Adrenal gland (tissue), 12 donors: ENCODE results near the gene OPCML. TPM values are rescaled to one million over a fixed set of nuclear protein-coding genes. Genes with fewer than 3 reads are reported as not detected.

Experiments used
- DNase-seq, 7 donors: peaks; one replicate each; pipeline ENCODE4 v3.0.0-alpha.2; 2019 to 2020
- H3K27ac ChIP-seq, 5 donors: fragments of 200-600 bp; sonication (generic) in 4 of 5; 1 replicate in 3 of 5; 2 replicates in 2 of 5; pipeline versions ENCODE4 v1.5.1 to v1.8.0; 2016 to 2020; ENCODE audit warnings: mild to moderate bottlenecking in 1 of 5
- H3K27me3 ChIP-seq: fragments of 200-600 bp; 2 replicates; pipeline ENCODE4 v1.8.0; 2021
- H3K36me3 ChIP-seq, 2 donors: fragments of 200-600 bp; replicated peaks in 1 of 2; 1 replicate in 1 of 2; 2 replicates in 1 of 2; pipeline versions ENCODE4 v1.5.1 to v1.8.0; 2018 to 2022
- H3K4me1 ChIP-seq, 2 donors: fragments of 200-600 bp; replicated peaks in 1 of 2; 1 replicate in 1 of 2; 2 replicates in 1 of 2; pipeline versions ENCODE4 v1.5.1 to v1.8.0; 2018 to 2021
- H3K4me3 ChIP-seq, 4 donors: fragments of 200-600 bp; sonication (generic) in 3 of 4; one replicate each; pipeline ENCODE4 v1.5.1; 2016 to 2018
- H3K9me3 ChIP-seq, 3 donors: fragments of 200-600 bp; sonication (generic) in 1 of 3; replicated peaks in 1 of 3; 1 replicate in 2 of 3; 2 replicates in 1 of 3; pipeline versions ENCODE4 v1.5.1 to v1.8.0; 2016 to 2021
- POLR2A ChIP-seq, 2 donors: fragments of 450-650 bp; IDR thresholded peaks; one replicate each; pipeline ENCODE4 v1.6.1; 2017; ENCODE audit warnings: antibody characterized with exemption in 2 of 2, mild to moderate bottlenecking in 2 of 2, moderate library complexity in 1 of 2
- WGBS, 4 donors: extraction: QIAGEN DNeasy Blood & Tissue Kit in 2 of 4; methylation state at CpG; one replicate each; pipeline versions ENCODE4 v1.1.5 to v1.1.7; 2013 to 2017; 5-methylcytosine and 5-hydroxymethylcytosine counted together
- intact Hi-C, 2 donors: fragments of 100-400 bp; cut with DNase I; formaldehyde crosslinking; loops; one replicate each; pipeline versions ENCODE4 v1.14.1 to v1.15.0; 2022 to 2023
- polyA plus RNA-seq, 3 donors: library from polyadenylated mRNA; stranded (reverse); fragments of 200-250 nt in 2 of 3; fragments of 350-450 nt in 1 of 3; fragmentation: Illumina TruSeq in 1 of 3; extraction: RNeasy Lipid Tissue Mini Kit (QIAGEN cat#74804) in 1 of 3; gene quantifications; one replicate each; pipeline ENCODE4 v1.2.3, GENCODE V29; 2013 to 2014
- total RNA-seq, 9 donors: library from RNA; depleted of rRNA in 4 of 9; stranded (reverse); fragments of >200 nt in 4 of 9; fragments of 120-200 nt in 1 of 9; fragmentation: NEBNext Ultra II Directional in 1 of 9; extraction: Animal tissue kit (Norgen Biotek cat#: 25700) in 1 of 9; gene quantifications; one replicate each; pipeline versions ENCODE4 v1.1.0 to v1.2.4, GENCODE V29; 2013 to 2023
- TF ChIP-seq, protein P1 (sequence below), 6 experiments: fragments of 450-650 bp in 4 of 6; fragments of 200-600 bp in 2 of 6; sonication (generic) in 1 of 6; IDR thresholded peaks; 1 replicate in 5 of 6; 2 replicates in 1 of 6; pipeline versions ENCODE4 v1.5.1 to v1.8.0; 2016 to 2021; ENCODE audit warnings: antibody characterized with exemption in 6 of 6, mild to moderate bottlenecking in 2 of 6, moderate library complexity in 1 of 6
- donor health status: healthy with polysubstance abuse.
- donor health status: Bipolar disorder and iron deficiency.
- donor health status: DM: yes; HTN: yes; CAD: no.
- donor health status: DM: no; HTN: no; CAD: no.
- donor health status: DM: no; HTN: no; CAD: no.
- donor health status: DM: yes; HTN: yes; CAD: no.

Gene OPCML
- total and polyA plus RNA-seq, 12 donors: 0.10 to 5.5 (median 0.72) TPM; not detected in 5

- no peak for DNase-seq
- 35 to 56% (median 46%) methylated on average over 4 of the region's 4 CpGs for WGBS, 4 donors
- no peak for TF ChIP-seq POLR2A (IDR thresholded peaks at IDR 0.05)
- TF ChIP-seq, protein P1, sequence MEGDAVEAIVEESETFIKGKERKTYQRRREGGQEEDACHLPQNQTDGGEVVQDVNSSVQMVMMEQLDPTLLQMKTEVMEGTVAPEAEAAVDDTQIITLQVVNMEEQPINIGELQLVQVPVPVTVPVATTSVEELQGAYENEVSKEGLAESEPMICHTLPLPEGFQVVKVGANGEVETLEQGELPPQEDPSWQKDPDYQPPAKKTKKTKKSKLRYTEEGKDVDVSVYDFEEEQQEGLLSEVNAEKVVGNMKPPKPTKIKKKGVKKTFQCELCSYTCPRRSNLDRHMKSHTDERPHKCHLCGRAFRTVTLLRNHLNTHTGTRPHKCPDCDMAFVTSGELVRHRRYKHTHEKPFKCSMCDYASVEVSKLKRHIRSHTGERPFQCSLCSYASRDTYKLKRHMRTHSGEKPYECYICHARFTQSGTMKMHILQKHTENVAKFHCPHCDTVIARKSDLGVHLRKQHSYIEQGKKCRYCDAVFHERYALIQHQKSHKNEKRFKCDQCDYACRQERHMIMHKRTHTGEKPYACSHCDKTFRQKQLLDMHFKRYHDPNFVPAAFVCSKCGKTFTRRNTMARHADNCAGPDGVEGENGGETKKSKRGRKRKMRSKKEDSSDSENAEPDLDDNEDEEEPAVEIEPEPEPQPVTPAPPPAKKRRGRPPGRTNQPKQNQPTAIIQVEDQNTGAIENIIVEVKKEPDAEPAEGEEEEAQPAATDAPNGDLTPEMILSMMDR (IDR thresholded peaks at IDR 0.05): no peak
- H3K4me3 ChIP-seq: no peak overlapping the region
- no peaks in the 10 kb centered on the region for H3K9me3 ChIP-seq
- H3K27ac ChIP-seq: no peak overlapping the region
- intact Hi-C loops: no loop called here
- no peaks in the 10 kb centered on the region for H3K36me3 ChIP-seq
- no peaks in the 10 kb centered on the region for H3K4me1 ChIP-seq
- H3K27me3 ChIP-seq: peaks cover 11% of the 10 kb centered on the region
These were observed 317.7 kb downstream of the OPCML start for GRCh38 chr11:133214646-133215045.

DNA sequence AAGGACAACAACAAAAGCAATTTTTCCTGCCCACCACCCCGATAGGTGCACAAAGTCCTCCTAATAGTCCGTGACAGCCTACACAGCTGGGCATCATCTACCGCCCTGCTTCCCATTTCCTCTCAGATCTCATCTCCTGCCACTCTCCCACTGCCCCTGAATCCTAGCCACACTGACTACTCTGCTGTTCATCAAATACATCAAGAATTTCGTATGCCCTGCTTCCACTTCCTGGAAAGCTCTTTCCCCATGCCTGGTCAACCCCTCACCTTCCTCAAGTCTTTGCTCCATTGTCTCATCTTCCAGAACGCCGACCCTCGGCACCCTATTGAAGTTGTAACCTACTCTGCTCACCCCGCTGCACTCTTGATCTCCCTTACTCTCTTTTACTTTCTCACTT, 320.1 kb downstream of the OPCML start:
- Histone ChIP-seq H3K4me1 (no peaks in the 10 kb centered on the region), H3K9me3 (no peaks in the 10 kb centered on the region), H3K36me3 (no peaks in the 10 kb centered on the region), H3K27ac (no peak overlapping the region), H3K4me3 (no peak overlapping the region), H3K27me3 (peaks cover 5% of the 10 kb centered on the region)
- TF ChIP-seq POLR2A (IDR thresholded peaks at IDR 0.05): no peak
- TF ChIP-seq, protein P1 (IDR thresholded peaks at IDR 0.05): no peak
- 76 to 84% (median 80%) methylated on average over 8 of the region's 8 CpGs for WGBS, 4 donors
- intact Hi-C loops: no loop called here
- no peak for DNase-seq

GRCh38 chr11:133207995-133208394, 324.3 kb downstream of the OPCML start:
- no peaks in the 10 kb centered on the region for H3K27me3 ChIP-seq
- 69 to 82% (median 73%) methylated on average over 5 of the region's 5 CpGs for WGBS, 4 donors
- DNase-seq: no peak
- no peaks in the 10 kb centered on the region for H3K36me3 ChIP-seq
- intact Hi-C loops: no loop called here
- no peak overlapping the region for H3K27ac ChIP-seq
- H3K4me3 ChIP-seq: no peak overlapping the region
- no peaks in the 10 kb centered on the region for H3K9me3 ChIP-seq
- TF ChIP-seq, protein P1 (IDR thresholded peaks at IDR 0.05): no peak
- TF ChIP-seq POLR2A (IDR thresholded peaks at IDR 0.05): no peak
- H3K4me1 ChIP-seq: no peaks in the 10 kb centered on the region

- no peak overlapping the region for H3K27ac ChIP-seq
- H3K4me1 ChIP-seq: no peaks in the 10 kb centered on the region
- H3K4me3 ChIP-seq: no peak overlapping the region
- H3K27me3 ChIP-seq: no peaks in the 10 kb centered on the region
- WGBS, 4 donors: 79 to 86% (median 82%) methylated on average over 17 of the region's 17 CpGs
- TF ChIP-seq POLR2A (IDR thresholded peaks at IDR 0.05): no peak
- TF ChIP-seq, protein P1 (IDR thresholded peaks at IDR 0.05): no peak
- H3K9me3 ChIP-seq: no peaks in the 10 kb centered on the region
- no peak for DNase-seq
- intact Hi-C loops: no loop called here
- H3K36me3 ChIP-seq: no peaks in the 10 kb centered on the region
These were observed 325.8 kb downstream of the OPCML start for GRCh38 chr11:133206313-133207005.
